GM12874 (cell line): ENCODE results near the gene ACAP3.

ENCODE experiments used
- CTCF ChIP-seq: IDR thresholded peaks from 2 replicates; pipeline ENCODE4 v1.5.1; 2011; ENCODE audit warnings: low read depth, mild to moderate bottlenecking, control low read depth, low read length, moderate library complexity; ENCODE audit not compliant: insufficient read depth

Gene ACAP3

DNA sequence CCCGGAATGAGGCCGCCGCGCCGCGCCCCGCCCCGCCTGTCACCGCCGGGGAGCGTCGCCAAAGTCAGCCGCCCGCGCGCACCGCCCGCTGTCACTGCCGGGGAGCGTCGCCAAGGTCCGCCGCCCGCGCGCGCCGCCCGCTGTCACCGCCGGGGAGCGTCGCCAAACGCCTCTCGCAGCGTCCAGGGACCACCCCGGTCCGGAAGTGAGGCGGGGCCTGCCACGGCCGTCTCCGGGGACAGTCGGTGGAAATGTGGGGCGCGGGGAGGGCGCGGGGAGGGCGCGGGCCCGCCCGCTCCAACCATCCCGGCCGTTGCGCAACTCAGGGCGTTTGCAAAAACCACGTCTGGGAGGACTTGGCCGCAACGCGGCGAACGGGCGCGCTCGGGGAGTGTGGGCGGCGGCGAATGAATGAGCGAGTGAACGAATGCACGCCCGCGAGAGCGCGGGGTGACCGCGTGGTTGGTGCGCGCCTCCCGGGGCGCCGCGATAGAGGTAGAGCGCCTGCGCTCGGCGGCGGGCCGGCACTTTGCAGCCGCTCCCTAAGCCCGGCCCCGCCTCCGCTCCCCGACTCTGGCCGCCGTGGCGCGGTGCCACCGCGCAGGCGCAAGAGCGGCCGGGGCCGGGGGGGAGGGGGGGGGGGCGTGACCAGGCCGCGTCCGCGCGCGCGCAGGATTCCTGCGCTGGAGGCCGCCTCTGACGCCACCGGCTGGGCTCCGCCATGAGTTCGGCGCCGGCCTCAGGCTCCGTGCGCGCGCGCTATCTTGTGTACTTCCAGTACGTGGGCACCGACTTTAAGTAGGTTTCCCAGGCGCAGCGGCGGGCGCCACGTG, at the start of gene ACAP3, which contains the start of gene PUSL1:
Gene ACAP3, minus strand, starts transcription at position 8 of the 833 bp plus-strand sequence. CDS start 115 bp downstream, outside the sequence.
Gene PUSL1, plus strand, starts transcription at position 675 of the 833 bp plus-strand sequence. Its CDS starts 47 bp downstream, at position 722.
- TF ChIP-seq CTCF = no peak

DNA sequence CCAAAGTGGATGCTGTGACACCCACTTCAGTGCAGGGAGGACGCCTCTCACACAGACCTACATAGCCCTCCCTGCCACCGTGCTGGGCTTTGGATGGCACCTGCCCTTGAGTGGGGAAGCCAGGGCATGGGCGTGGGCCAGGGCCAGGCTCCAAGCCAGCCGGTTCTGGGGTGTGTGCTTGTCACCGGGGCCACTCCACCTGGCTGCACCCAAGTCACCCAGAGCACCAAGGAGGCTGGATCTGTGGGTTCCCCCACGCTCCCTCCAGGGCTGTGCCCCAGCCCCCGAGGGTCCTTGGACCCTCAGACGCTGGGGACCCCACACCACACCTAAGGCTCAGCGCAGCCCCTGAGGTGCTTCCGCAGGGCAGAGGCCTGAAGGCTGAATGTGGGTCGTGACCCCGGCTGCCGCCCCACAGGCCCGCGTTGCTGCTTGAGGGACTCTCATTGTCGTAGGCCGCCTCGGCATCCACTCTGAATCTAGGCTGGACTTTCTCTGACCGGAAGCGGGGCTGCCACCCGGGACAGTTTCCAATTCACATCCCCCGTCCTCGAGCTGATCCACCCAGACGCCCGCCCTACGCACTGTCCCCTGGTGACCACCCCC, 49.2 kb upstream of the ACAP3 start:
- no peak for TF ChIP-seq CTCF

- no peak for TF ChIP-seq CTCF
Observed at GRCh38 chr1:1356166-1356795, 48.6 kb upstream of the ACAP3 start.

DNA sequence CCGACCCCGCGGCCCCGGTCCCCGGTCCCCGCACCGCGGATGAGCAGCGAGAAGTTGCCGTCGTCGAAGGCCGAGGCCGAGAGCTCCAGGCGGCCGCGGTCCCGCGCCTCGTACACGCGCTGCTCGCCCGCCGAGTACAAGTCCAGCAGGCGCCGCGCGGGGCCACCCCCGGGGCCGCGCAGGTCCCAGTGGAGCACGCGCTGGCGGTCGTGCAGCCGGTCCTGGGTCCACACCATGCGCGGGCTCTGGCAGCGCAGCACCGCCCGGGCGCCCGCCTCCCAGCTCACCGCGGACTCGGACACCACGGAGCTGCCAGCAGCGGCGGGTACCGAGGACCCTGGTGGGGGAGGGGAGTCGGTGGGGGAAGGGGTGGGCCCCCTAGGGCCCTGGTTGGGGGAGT, 47.7 kb upstream of the ACAP3 start:
- TF ChIP-seq CTCF = no peak

DNA sequence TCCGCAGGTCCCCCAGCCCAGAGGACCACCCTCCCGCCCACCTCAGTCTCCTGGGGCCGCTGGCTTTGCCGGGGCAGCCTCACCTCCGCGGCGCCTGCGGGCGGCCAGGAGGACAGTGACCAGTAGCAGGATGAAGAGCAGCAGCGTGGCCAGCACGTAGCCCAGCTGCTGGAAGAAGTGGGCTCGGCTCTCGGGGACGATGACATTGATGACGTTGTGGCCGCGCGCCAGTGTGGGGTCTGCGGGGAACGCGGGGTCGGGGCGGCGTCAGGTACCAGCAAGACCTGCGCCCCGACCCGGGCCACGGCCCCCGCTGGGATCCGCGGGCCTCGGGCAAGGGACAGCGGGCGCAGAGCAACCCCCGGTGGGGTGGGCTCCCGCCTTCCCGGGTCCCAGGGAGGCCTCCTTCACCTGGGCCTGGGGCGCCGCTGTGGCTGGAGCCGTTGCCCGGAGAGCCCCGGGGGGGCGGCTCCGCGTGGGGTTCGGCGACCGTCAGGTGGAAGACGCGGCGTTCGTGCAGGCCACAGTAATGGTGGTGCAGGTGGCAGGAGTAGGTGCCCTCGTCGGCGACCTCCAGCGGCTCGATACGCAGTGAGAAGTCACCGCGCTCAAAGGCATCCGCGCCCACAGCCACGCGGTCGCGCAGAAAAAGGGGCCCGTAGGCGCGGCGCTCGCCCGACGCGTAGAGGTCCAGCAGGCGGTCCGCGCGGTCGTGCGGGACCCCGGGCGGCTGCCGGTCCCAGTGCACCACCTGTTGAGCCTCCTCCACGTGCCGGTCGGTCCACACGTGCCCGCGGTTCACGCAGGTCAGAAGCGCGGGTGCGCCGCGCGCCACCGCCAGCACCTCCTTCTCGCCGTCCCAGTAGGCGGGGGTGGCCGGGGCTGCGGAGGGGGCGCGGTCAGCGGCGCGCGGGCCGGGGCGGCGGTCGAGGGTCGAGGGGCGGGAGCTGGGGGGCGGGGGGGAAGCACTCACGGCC, 46.8 kb upstream of the ACAP3 start:
- no peak for TF ChIP-seq CTCF

- no peak for TF ChIP-seq CTCF
Observed at GRCh38 chr1:1353389-1354151, 45.8 kb upstream of the ACAP3 start.
